ENCODE measurements around the gene MYOF.

The MYOF gene

DNA sequence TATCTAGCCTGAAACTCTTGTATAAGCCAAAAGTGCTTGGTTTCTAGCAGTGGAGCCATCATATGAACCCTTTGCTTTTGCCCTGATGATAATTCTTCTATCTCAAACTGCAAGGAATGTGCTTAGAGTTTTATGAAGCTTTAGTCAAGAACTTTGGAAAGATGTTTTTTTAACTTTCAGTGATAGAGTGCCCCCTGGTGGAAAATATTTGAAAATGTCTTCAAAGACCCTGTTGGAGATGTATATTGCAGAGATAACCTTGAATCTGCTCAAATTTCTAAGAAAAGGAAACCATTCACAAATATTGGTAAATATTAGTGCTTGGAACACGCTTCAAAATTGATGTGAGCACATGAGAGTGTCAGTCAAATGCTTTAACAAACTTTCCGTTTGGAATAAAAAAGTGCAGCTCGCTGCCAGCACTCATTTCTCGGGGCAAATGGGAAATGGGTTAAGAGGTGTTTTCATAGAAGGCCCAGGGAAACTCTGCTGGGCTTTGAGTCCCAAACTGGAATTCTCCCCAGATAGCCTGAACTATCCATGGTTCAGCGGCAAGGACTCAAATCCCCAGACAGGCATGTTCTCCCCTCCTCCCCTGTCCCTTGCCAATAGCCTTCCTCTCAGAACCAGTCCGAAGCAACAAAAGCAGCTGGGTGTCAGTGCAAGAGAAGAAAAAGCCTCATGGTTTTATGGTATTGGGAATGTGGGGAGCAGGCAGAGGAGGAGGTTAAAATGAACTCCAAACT lies 129.3 kb downstream of the MYOF start:
- TF ChIP-seq, protein P1, sequence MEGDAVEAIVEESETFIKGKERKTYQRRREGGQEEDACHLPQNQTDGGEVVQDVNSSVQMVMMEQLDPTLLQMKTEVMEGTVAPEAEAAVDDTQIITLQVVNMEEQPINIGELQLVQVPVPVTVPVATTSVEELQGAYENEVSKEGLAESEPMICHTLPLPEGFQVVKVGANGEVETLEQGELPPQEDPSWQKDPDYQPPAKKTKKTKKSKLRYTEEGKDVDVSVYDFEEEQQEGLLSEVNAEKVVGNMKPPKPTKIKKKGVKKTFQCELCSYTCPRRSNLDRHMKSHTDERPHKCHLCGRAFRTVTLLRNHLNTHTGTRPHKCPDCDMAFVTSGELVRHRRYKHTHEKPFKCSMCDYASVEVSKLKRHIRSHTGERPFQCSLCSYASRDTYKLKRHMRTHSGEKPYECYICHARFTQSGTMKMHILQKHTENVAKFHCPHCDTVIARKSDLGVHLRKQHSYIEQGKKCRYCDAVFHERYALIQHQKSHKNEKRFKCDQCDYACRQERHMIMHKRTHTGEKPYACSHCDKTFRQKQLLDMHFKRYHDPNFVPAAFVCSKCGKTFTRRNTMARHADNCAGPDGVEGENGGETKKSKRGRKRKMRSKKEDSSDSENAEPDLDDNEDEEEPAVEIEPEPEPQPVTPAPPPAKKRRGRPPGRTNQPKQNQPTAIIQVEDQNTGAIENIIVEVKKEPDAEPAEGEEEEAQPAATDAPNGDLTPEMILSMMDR (IDR thresholded peaks at IDR 0.05; ENCODE audit: extremely low read depth, missing control alignments): peak; percentile 15
- DNase-seq (ENCODE audit: low spot score): peak; percentile 53

DNA sequence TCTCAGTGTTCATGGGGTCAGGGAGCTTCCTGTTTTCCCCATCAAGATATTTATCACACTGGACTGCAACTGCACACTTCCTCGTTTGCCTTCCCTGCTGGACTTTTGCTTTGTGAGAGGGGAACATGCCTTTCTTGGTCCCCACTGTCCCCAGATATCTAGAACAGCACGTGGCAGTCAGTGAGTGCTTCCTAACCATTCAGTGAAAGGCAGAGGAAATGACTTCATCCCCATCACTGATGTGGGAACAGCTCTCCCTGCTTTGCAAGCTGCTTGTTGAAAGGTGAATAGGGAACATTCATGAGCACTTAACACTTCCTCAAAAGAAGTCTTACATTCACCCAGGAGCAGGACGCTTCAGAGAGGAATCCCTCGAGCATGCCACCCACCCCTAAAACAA lies 135.4 kb downstream of the MYOF start:
- no peak for DNase-seq (ENCODE audit: low spot score)

DNA sequence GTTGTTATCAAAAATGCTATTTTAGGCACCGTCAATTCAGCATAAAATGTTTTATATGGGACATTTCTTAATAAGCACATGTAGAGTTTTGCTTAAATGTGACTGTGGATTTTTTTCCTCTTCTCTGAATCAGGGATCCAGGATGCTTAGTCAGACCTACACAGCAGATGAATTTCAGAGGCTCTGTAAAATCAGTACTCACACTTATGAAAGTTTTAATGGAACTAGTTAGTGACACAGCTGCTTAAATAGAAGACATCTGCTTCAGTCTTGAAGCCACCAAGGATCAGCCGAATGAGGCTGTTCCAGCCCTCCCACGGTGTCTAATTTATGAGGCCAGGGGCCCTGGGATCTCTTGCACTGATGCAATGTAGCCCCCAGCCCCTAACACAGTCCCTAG lies 136.0 kb downstream of the MYOF start:
- no peak for DNase-seq (ENCODE audit: low spot score)
- TF ChIP-seq, protein P1 (IDR thresholded peaks at IDR 0.05; ENCODE audit: extremely low read depth, missing control alignments): no peak

More for the DNA sequence above, 135.4 kb downstream of the MYOF start:
- TF ChIP-seq, protein P1 (IDR thresholded peaks at IDR 0.05; ENCODE audit: extremely low read depth, missing control alignments): no peak

DNA sequence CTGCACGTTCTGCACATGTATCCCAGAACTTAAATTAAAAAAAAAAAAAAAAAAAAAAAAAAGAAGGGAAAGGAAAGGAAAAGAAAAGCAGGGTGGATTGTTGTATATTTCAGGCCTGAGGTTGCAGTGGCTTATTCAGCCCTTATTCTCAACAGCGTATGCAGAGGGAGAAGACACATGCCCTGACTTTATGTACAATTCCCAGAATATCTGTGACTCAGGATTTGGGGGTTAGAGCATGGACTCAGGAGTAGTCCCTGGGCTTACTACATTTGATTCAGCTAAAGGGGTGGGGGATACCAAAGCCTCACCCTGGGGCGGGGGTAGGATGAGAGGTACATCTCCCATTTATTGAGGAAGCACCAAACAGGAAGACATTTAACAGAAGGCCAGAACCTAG lies 137.4 kb downstream of the MYOF start:
- TF ChIP-seq, protein P1 (IDR thresholded peaks at IDR 0.05; ENCODE audit: extremely low read depth, missing control alignments): no peak
- DNase-seq (ENCODE audit: low spot score): no peak

DNA sequence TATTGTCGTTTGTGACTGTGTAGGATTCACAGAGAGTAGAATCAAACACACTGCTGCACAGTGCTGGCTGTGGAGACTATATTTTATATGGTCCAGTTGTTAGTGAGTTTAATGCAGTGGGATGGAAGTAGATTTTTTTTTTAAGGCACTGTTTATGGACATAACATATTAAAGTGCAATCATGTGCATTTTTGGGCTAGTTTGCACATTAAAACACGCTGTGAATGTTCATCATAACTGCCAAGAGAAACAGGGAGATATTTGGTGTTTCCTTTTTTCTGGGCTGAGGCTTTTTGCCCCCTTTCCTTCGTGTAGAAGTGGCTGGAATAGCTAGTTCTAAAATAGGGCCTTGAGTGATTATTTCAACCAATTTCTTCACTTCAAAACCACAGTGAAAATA lies 139.2 kb downstream of the MYOF start:
- no peak for DNase-seq (ENCODE audit: low spot score)
- TF ChIP-seq, protein P1 (IDR thresholded peaks at IDR 0.05; ENCODE audit: extremely low read depth, missing control alignments): no peak

DNA sequence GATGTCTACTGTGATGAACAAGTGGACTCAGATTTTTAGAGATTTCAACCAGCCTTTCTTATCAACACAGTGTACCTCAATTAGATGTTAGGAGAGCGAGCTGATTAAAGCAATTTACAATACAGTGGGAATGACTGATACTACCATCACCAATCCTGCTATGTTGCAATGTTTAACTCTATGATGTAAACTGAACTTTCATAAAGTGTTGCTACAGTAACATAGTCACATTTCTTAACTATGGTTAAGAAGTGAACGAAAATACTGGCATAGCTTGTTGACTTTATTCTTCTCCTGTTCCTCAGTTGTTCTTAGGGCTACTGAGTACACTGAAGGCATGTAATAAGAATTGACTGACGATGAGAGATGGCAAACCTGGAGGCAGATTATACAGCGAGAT lies 139.8 kb downstream of the MYOF start:
- TF ChIP-seq, protein P1 (IDR thresholded peaks at IDR 0.05; ENCODE audit: extremely low read depth, missing control alignments): no peak
- no peak for DNase-seq (ENCODE audit: low spot score)

GRCh38 chr10:93337309-93337721 lies 144.8 kb downstream of the MYOF start:
- TF ChIP-seq, protein P1 (IDR thresholded peaks at IDR 0.05; ENCODE audit: extremely low read depth, missing control alignments): no peak
- no peak for DNase-seq (ENCODE audit: low spot score)

Data from GM20000 (cell line).